Caco-2 (cell line): ENCODE data around the gene IL16. TPM values are rescaled to one million over a fixed set of nuclear protein-coding genes. Genes with fewer than 3 reads are reported as not detected.

Experiments
- BruUV-seq: library from RNA; stranded (reverse); fragments of 400-500 nt; replicated peaks from 2 replicates; lab custom pipeline; 2021; lab: Mats Ljungman, UMichigan
- CTCF ChIA-PET: fragments of 300-600 bp; sonication (Branson Sonifier 250); formaldehyde crosslinking; loops from one replicate; lab custom pipeline; 2022; ENCODE audit warnings: antibody characterized with exemption; lab: Charles Lee
- POLR2A ChIA-PET: fragments of 300-600 bp; sonication (Branson Sonifier 250); formaldehyde crosslinking; loops from one replicate; lab custom pipeline; 2022; ENCODE audit warnings: antibody characterized with exemption; lab: Charles Lee
- DNase-seq, 2 experiments: peaks; one replicate each; pipeline versions ENCODE4 v3.0.0 to v3.0.0-alpha.2; 2020 to 2022
- H3K27me3 ChIP-seq: replicated peaks from 2 replicates; pipeline ENCODE4 v1.6.0; 2011; ENCODE audit warnings: low read length; ENCODE audit not compliant: control insufficient read depth, insufficient read depth
- H3K36me3 ChIP-seq: 2 replicates; pipeline ENCODE4 v1.5.1; 2011; ENCODE audit warnings: low read length; ENCODE audit not compliant: control insufficient read depth, insufficient read depth
- H3K4me1 ChIP-seq: fragments of 250-450 bp; sonication (Bioruptor Pico); 2 replicates; pipeline ENCODE4 v1.5.1; 2020; ENCODE audit warnings: mild to moderate bottlenecking
- H3K4me3 ChIP-seq: 2 replicates; pipeline ENCODE4 v1.5.1; 2011; ENCODE audit warnings: low read depth, mild to moderate bottlenecking, control low read depth, low read length
- H3K9me3 ChIP-seq: fragments of 250-450 bp; sonication (Bioruptor Pico); 2 replicates; pipeline ENCODE4 v1.5.1; 2020; ENCODE audit warnings: mild to moderate bottlenecking, moderate library complexity
- H3K27ac Mint-ChIP-seq: one replicate; pipeline ENCODE4 v1.8.0; 2022; ENCODE audit warnings: mixed read lengths; ENCODE audit not compliant: unreplicated experiment
- H3K27me3 Mint-ChIP-seq: one replicate; pipeline ENCODE4 v1.8.0; 2022; ENCODE audit warnings: mixed read lengths; ENCODE audit not compliant: insufficient read depth, unreplicated experiment
- H3K36me3 Mint-ChIP-seq: one replicate; pipeline ENCODE4 v1.8.0; 2022; ENCODE audit warnings: mild to moderate bottlenecking, mixed read lengths; ENCODE audit not compliant: insufficient read depth, unreplicated experiment
- H3K4me1 Mint-ChIP-seq: one replicate; pipeline ENCODE4 v1.8.0; 2022; ENCODE audit warnings: low read depth, mixed read lengths; ENCODE audit not compliant: unreplicated experiment
- H3K4me3 Mint-ChIP-seq: one replicate; pipeline ENCODE4 v1.8.0; 2022; ENCODE audit warnings: mild to moderate bottlenecking, moderate library complexity, mixed read lengths; ENCODE audit not compliant: unreplicated experiment
- H3K9me3 Mint-ChIP-seq: one replicate; pipeline ENCODE4 v1.8.0; 2022; ENCODE audit warnings: mixed read lengths; ENCODE audit not compliant: unreplicated experiment
- intact Hi-C: fragments of 100-400 bp; cut with micrococcal nuclease; formaldehyde crosslinking; loops from one replicate; pipeline ENCODE4 v1.10.0; 2022; ENCODE audit not compliant: unreplicated experiment
- total RNA-seq: library from RNA; stranded (reverse); gene quantifications from 2 replicates; pipeline ENCODE4 v1.2.3, GENCODE V29; 2022
- TF ChIP-seq, protein P1 (sequence below), 2 experiments: fragments of 200-600 bp in 1 of 2; IDR thresholded peaks; 1 replicate in 1 of 2; 2 replicates in 1 of 2; pipeline versions ENCODE4 v1.5.1 to v1.8.0; 2011 to 2022; ENCODE audit warnings: antibody characterized with exemption in 1 of 2, control low read depth in 1 of 2, inconsistent platforms in 1 of 2, low read depth in 1 of 2, low read length in 1 of 2, mild to moderate bottlenecking in 1 of 2, moderate library complexity in 1 of 2; ENCODE audit not compliant: insufficient read depth in 1 of 2, severe bottlenecking in 1 of 2, unreplicated experiment in 1 of 2

IL16 gene
- total RNA-seq, 1 experiment from 2014 or later: not detected

GRCh38 chr15:81175496-81175895, 21.2 kb upstream of the IL16 start:
- Histone ChIP-seq H3K9me3 (no peaks in the 10 kb centered on the region), H3K4me3 (no peak overlapping the region), H3K4me1 (no peaks in the 10 kb centered on the region), H3K27me3 (no peaks in the 10 kb centered on the region), H3K36me3 (no peaks in the 10 kb centered on the region)
- intact Hi-C loops: no loop called here
- TF ChIP-seq, protein P1, sequence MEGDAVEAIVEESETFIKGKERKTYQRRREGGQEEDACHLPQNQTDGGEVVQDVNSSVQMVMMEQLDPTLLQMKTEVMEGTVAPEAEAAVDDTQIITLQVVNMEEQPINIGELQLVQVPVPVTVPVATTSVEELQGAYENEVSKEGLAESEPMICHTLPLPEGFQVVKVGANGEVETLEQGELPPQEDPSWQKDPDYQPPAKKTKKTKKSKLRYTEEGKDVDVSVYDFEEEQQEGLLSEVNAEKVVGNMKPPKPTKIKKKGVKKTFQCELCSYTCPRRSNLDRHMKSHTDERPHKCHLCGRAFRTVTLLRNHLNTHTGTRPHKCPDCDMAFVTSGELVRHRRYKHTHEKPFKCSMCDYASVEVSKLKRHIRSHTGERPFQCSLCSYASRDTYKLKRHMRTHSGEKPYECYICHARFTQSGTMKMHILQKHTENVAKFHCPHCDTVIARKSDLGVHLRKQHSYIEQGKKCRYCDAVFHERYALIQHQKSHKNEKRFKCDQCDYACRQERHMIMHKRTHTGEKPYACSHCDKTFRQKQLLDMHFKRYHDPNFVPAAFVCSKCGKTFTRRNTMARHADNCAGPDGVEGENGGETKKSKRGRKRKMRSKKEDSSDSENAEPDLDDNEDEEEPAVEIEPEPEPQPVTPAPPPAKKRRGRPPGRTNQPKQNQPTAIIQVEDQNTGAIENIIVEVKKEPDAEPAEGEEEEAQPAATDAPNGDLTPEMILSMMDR (IDR thresholded peaks at IDR 0.05; ENCODE audit: insufficient read depth in 1 of 2, low read depth in 1 of 2, low read length in 1 of 2, severe bottlenecking in 1 of 2, unreplicated experiment in 1 of 2): no peak
- BruUV-seq: no TSS peak
- no peak overlapping the region for H3K4me3 Mint-ChIP-seq
- no peak for DNase-seq
- H3K27ac Mint-ChIP-seq: no peak overlapping the region
- H3K4me1 Mint-ChIP-seq: no peaks in the 10 kb centered on the region
- H3K9me3 Mint-ChIP-seq: no peaks in the 10 kb centered on the region
- ChIA-PET POLR2A (no interaction called here), CTCF (no interaction called here)
- peaks cover 13% of the 10 kb centered on the region for H3K27me3 Mint-ChIP-seq
- H3K36me3 Mint-ChIP-seq: no peaks in the 10 kb centered on the region

DNA sequence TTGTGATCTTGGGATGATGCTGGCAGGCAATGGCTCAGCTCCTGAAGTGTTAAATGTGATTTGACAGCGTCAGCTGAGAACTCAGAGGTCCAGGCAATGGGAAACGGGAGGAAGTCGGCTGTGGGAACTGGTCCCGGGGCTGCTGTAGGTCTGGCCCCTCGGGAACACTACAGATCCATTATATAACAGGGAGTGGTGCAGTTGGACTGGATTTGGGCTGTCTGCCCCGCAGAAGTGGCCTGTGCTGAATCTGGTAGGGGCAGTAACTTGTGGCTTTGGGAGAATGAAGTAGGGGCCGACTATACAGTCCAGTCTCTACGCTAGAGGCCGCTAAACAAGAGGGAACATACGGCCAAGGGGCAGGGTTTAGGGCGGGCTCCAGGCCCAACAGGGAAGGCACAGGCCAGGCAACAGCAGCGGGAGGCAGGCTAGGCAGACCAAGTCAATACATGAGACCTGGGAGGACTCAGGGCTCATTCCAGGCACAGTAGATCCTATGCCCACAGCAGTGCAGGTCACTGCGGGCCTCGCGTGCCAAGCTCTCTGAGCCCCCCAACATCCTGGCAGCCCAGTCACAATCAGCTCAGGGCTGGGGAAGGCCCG, 20.3 kb upstream of the IL16 start:
- POLR2A ChIA-PET: no interaction called here
- CTCF ChIA-PET: no interaction called here
- no peaks in the 10 kb centered on the region for H3K36me3 Mint-ChIP-seq
- Histone ChIP-seq H3K27me3 (no peaks in the 10 kb centered on the region), H3K36me3 (no peaks in the 10 kb centered on the region), H3K4me3 (no peak overlapping the region), H3K9me3 (no peaks in the 10 kb centered on the region), H3K4me1 (no peaks in the 10 kb centered on the region)
- H3K4me1 Mint-ChIP-seq: no peaks in the 10 kb centered on the region
- peaks cover 16% of the 10 kb centered on the region for H3K27me3 Mint-ChIP-seq
- TF ChIP-seq, protein P1 (IDR thresholded peaks at IDR 0.05; ENCODE audit: insufficient read depth in 1 of 2, low read depth in 1 of 2, low read length in 1 of 2, severe bottlenecking in 1 of 2, unreplicated experiment in 1 of 2): no peak
- no peak overlapping the region for H3K27ac Mint-ChIP-seq
- intact Hi-C loops: no loop called here
- no peak overlapping the region for H3K4me3 Mint-ChIP-seq
- H3K9me3 Mint-ChIP-seq: no peaks in the 10 kb centered on the region
- no TSS peak for BruUV-seq
- no peak for DNase-seq

GRCh38 chr15:81178365-81178764, 18.3 kb upstream of the IL16 start:
- no peaks in the 10 kb centered on the region for H3K4me1 Mint-ChIP-seq
- BruUV-seq: no TSS peak
- intact Hi-C loops: no loop called here
- Histone ChIP-seq H3K27me3 (no peaks in the 10 kb centered on the region), H3K36me3 (no peaks in the 10 kb centered on the region), H3K4me3 (no peak overlapping the region), H3K9me3 (no peaks in the 10 kb centered on the region), H3K4me1 (no peaks in the 10 kb centered on the region)
- H3K27me3 Mint-ChIP-seq: peaks cover 17% of the 10 kb centered on the region
- ChIA-PET CTCF (no interaction called here), POLR2A (no interaction called here)
- no peak for DNase-seq
- H3K27ac Mint-ChIP-seq: no peak overlapping the region
- no peaks in the 10 kb centered on the region for H3K36me3 Mint-ChIP-seq
- no peak overlapping the region for H3K4me3 Mint-ChIP-seq
- no peaks in the 10 kb centered on the region for H3K9me3 Mint-ChIP-seq
- TF ChIP-seq, protein P1 (IDR thresholded peaks at IDR 0.05; ENCODE audit: insufficient read depth in 1 of 2, low read depth in 1 of 2, low read length in 1 of 2, severe bottlenecking in 1 of 2, unreplicated experiment in 1 of 2): no peak
